H1 (cell line): ENCODE results near the gene SH3BP2. TPM values are rescaled to one million over a fixed set of nuclear protein-coding genes. Genes with fewer than 3 reads are reported as not detected.

ENCODE experiments used
- CTCF ChIA-PET: fragments of 300-600 bp; sonication (Branson Sonifier 250); formaldehyde crosslinking; loops from one replicate; lab custom pipeline; 2021; ENCODE audit not compliant: partially characterized antibody; lab: Charles Lee
- POLR2A ChIA-PET: fragments of 300-600 bp; sonication (Branson Sonifier 250); formaldehyde crosslinking; loops from one replicate; lab custom pipeline; 2021; ENCODE audit warnings: inconsistent platforms; ENCODE audit not compliant: partially characterized antibody; lab: Charles Lee
- DNase-seq, 2 experiments: peaks; one replicate each; pipeline versions ENCODE4 v3.0.0 to v3.0.0-alpha.2; 2010 to 2022; ENCODE audit warnings: low spot score in 2 of 2, low read depth in 1 of 2, mixed read lengths in 1 of 2
- FAIRE-seq: peaks from 2 replicates; lab custom pipeline; 2011; peaks lifted over from hg19 to GRCh38; lab: Jason Lieb, UNC
- H2AFZ ChIP-seq: 2 replicates; pipeline ENCODE4 v1.8.1; 2012; ENCODE audit warnings: low read length, inconsistent platforms
- H2AK5ac ChIP-seq: 2 replicates; pipeline ENCODE4 v1.6.1; 2013; ENCODE audit warnings: low read depth, low read length
- H2BK120ac ChIP-seq: replicated peaks from 2 replicates; pipeline ENCODE3; 2013; ENCODE audit warnings: low read depth, low read length, inconsistent platforms
- H2BK12ac ChIP-seq: 2 replicates; pipeline ENCODE4 v1.6.1; 2013; ENCODE audit warnings: low read depth, low read length
- H2BK15ac ChIP-seq: 2 replicates; pipeline ENCODE4 v1.6.1; 2013; ENCODE audit warnings: low read length
- H2BK20ac ChIP-seq: 2 replicates; pipeline ENCODE4 v1.6.1; 2013; ENCODE audit warnings: low read length
- H2BK5ac ChIP-seq: 2 replicates; pipeline ENCODE4 v1.6.1; 2013; ENCODE audit warnings: low read depth, low read length
- H3K14ac ChIP-seq: 2 replicates; pipeline ENCODE4 v1.6.1; 2013; ENCODE audit warnings: inconsistent platforms; ENCODE audit not compliant: insufficient read length
- H3K18ac ChIP-seq: 2 replicates; pipeline ENCODE4 v1.6.1; 2013; ENCODE audit warnings: low read length; ENCODE audit errors: extremely low read depth
- H3K23ac ChIP-seq: 2 replicates; pipeline ENCODE4 v1.6.1; 2013; ENCODE audit warnings: inconsistent platforms; ENCODE audit not compliant: insufficient read length
- H3K23me2 ChIP-seq: 2 replicates; pipeline ENCODE4 v1.6.1; 2013; ENCODE audit warnings: low read depth, low read length
- H3K27ac ChIP-seq: 2 replicates; pipeline ENCODE4 v1.6.1; 2011; ENCODE audit warnings: low read depth, low read length, inconsistent platforms
- H3K27me3 ChIP-seq, 4 experiments: replicated peaks in 1 of 4; 1 replicate in 1 of 4; 2 replicates in 3 of 4; pipeline versions ENCODE4 v1.6.1 to v1.8.1; 2011 to 2013; ENCODE audit warnings: low read length in 3 of 4, mild to moderate bottlenecking in 3 of 4, inconsistent platforms in 2 of 4, mixed read lengths in 2 of 4, moderate library complexity in 1 of 4; ENCODE audit not compliant: control insufficient read depth in 3 of 4, insufficient read depth in 3 of 4; ENCODE audit errors: extremely low read depth in 1 of 4
- H3K36me3 ChIP-seq, 4 experiments: 2 replicates each; pipeline versions ENCODE4 v1.6.1 to v1.8.1; 2011 to 2013; ENCODE audit warnings: mild to moderate bottlenecking in 4 of 4, low read length in 3 of 4, moderate library complexity in 2 of 4, control low read depth in 1 of 4, inconsistent platforms in 1 of 4; ENCODE audit not compliant: insufficient read depth in 4 of 4, control insufficient read depth in 2 of 4
- H3K4ac ChIP-seq: replicated peaks from 2 replicates; pipeline ENCODE3; 2013; ENCODE audit warnings: low read length, low read depth, mixed read lengths, inconsistent platforms; ENCODE audit not compliant: insufficient read length
- H3K4me1 ChIP-seq, 4 experiments: replicated peaks in 1 of 4; 1 replicate in 1 of 4; 2 replicates in 3 of 4; pipeline versions ENCODE4 v1.6.1 to v1.8.1; 2011 to 2013; ENCODE audit warnings: low read length in 3 of 4, inconsistent platforms in 2 of 4, mixed read lengths in 1 of 4; ENCODE audit not compliant: insufficient read depth in 4 of 4, control insufficient read depth in 3 of 4
- H3K4me2 ChIP-seq, 2 experiments: 2 replicates each; pipeline versions ENCODE4 v1.6.1 to v1.8.1; 2011 to 2013; ENCODE audit warnings: low read depth in 2 of 2, low read length in 2 of 2, control low read depth in 1 of 2, inconsistent platforms in 1 of 2, mild to moderate bottlenecking in 1 of 2; ENCODE audit not compliant: insufficient read depth in 1 of 2
- H3K4me3 ChIP-seq, 4 experiments: fragments of 200-600, 300-600 bp in 1 of 4; sonication (generic), shearing (Covaris generic), sonication (Bioruptor Twin) in 1 of 4; 2 replicates each; pipeline versions ENCODE4 v1.5.1 to v1.8.1; 2011 to 2016; ENCODE audit warnings: low read length in 4 of 4, low read depth in 3 of 4, control low read depth in 2 of 4, inconsistent platforms in 2 of 4, mild to moderate bottlenecking in 2 of 4, mixed read lengths in 1 of 4, moderate library complexity in 1 of 4; ENCODE audit not compliant: insufficient read depth in 2 of 4; ENCODE audit errors: extremely low read depth in 1 of 4
- H3K56ac ChIP-seq: replicated peaks from 2 replicates; pipeline ENCODE3; 2013; ENCODE audit warnings: low read depth, mild to moderate bottlenecking, mixed read lengths, low read length, inconsistent platforms; ENCODE audit not compliant: insufficient read length
- H3K79me1 ChIP-seq: 2 replicates; pipeline ENCODE4 v1.6.1; 2013; ENCODE audit warnings: low read depth, low read length, control low read depth
- H3K79me2 ChIP-seq, 2 experiments: 2 replicates each; pipeline versions ENCODE4 v1.6.1 to v1.8.1; 2012 to 2013; ENCODE audit warnings: low read length in 2 of 2, mild to moderate bottlenecking in 2 of 2, inconsistent platforms in 1 of 2; ENCODE audit not compliant: insufficient read depth in 2 of 2, control insufficient read depth in 1 of 2
- H3K9ac ChIP-seq, 4 experiments: replicated peaks in 1 of 4; 1 replicate in 1 of 4; 2 replicates in 3 of 4; pipeline versions ENCODE4 v1.6.1 to v1.8.1; 2011 to 2013; ENCODE audit warnings: low read depth in 3 of 4, low read length in 3 of 4, control low read depth in 2 of 4, mild to moderate bottlenecking in 2 of 4, moderate library complexity in 2 of 4, inconsistent platforms in 1 of 4; ENCODE audit errors: extremely low read depth in 1 of 4
- H3K9me3 ChIP-seq, 2 experiments: 2 replicates each; pipeline versions ENCODE4 v1.6.1 to v1.8.1; 2012 to 2013; ENCODE audit warnings: mild to moderate bottlenecking in 2 of 2, moderate library complexity in 2 of 2, control low read depth in 1 of 2, inconsistent platforms in 1 of 2, low read depth in 1 of 2, low read length in 1 of 2, mixed read lengths in 1 of 2; ENCODE audit not compliant: insufficient read depth in 2 of 2
- H4K20me1 ChIP-seq, 2 experiments: replicated peaks in 1 of 2; 2 replicates each; pipeline versions ENCODE3 to v1.8.1; 2011 to 2013; ENCODE audit warnings: inconsistent platforms in 2 of 2, low read length in 2 of 2, mild to moderate bottlenecking in 1 of 2; ENCODE audit not compliant: insufficient read depth in 2 of 2, control insufficient read depth in 1 of 2
- H4K5ac ChIP-seq: 2 replicates; pipeline ENCODE4 v1.6.1; 2013; ENCODE audit warnings: low read length, low read depth, mixed read lengths, inconsistent platforms; ENCODE audit not compliant: insufficient read length
- H4K8ac ChIP-seq: 2 replicates; pipeline ENCODE4 v1.8.0; 2013; ENCODE audit warnings: mild to moderate bottlenecking, moderate library complexity, low read length, inconsistent platforms; ENCODE audit not compliant: insufficient read depth; ENCODE audit errors: extremely low read depth
- H4K91ac ChIP-seq: replicated peaks from 2 replicates; pipeline ENCODE3; 2013; ENCODE audit warnings: low read length, mixed read lengths, inconsistent platforms; ENCODE audit not compliant: insufficient read length
- ATF3 ChIP-seq: IDR thresholded peaks from 2 replicates; pipeline ENCODE4 v1.6.1; 2011; ENCODE audit warnings: low read depth, mild to moderate bottlenecking, low read length; ENCODE audit not compliant: insufficient read depth
- CEBPB ChIP-seq: IDR thresholded peaks from 2 replicates; pipeline ENCODE4 v1.6.1; 2012; ENCODE audit warnings: low read depth, low read length
- MAFK ChIP-seq: IDR thresholded peaks from 2 replicates; pipeline ENCODE4 v1.6.1; 2012; ENCODE audit warnings: low read depth, mild to moderate bottlenecking, improper control_type of control experiment, low read length
- POLR2A ChIP-seq, 2 experiments: IDR thresholded peaks; 1 replicate in 1 of 2; 2 replicates in 1 of 2; pipeline ENCODE4 v1.6.1; 2011; ENCODE audit warnings: low read depth in 2 of 2, low read length in 2 of 2, mild to moderate bottlenecking in 2 of 2; ENCODE audit errors: control extremely low read depth in 1 of 2
- RNF2 ChIP-seq: fragments of 200-900, 300-1000 bp; sonication (generic); IDR thresholded peaks from 2 replicates; pipeline ENCODE4 v1.7.1; 2016; ENCODE audit warnings: borderline replicate concordance, low read depth, mild to moderate bottlenecking, antibody characterized with exemption, low read length; ENCODE audit not compliant: poor library complexity, severe bottlenecking; ENCODE audit errors: missing control alignments
- SAP30 ChIP-seq: fragments of 300-600 bp; sonication (generic); IDR thresholded peaks from 2 replicates; pipeline ENCODE4 v1.7.1; 2012; ENCODE audit warnings: low read length, moderate library complexity, mild to moderate bottlenecking, inconsistent platforms; ENCODE audit not compliant: insufficient read depth, insufficient replicate concordance
- SP1 ChIP-seq: IDR thresholded peaks from 2 replicates; pipeline ENCODE4 v1.6.1; 2011; ENCODE audit warnings: low read depth, low read length
- SRF ChIP-seq: IDR thresholded peaks from 2 replicates; pipeline ENCODE4 v1.6.1; 2011; ENCODE audit warnings: mild to moderate bottlenecking, low read depth, low read length, moderate library complexity
- TAF7 ChIP-seq: optimal IDR thresholded peaks from 2 replicates; pipeline ENCODE3; 2011; ENCODE audit warnings: low read depth, mild to moderate bottlenecking, inconsistent platforms, low read length, moderate library complexity, borderline replicate concordance
- TCF12 ChIP-seq: IDR thresholded peaks from 2 replicates; pipeline ENCODE4 v1.6.1; 2011; ENCODE audit warnings: low read depth, mild to moderate bottlenecking, low read length
- WGBS, 2 experiments: shearing (Covaris generic) in 1 of 2; methylation state at CpG; one replicate each; pipeline versions ENCODE4 v1.1.6 to v1.1.7; 2013 to 2015; ENCODE audit warnings: low lambda C conversion rate in 2 of 2, mixed read lengths in 2 of 2, inconsistent platforms in 1 of 2, low coverage in 1 of 2, missing lambda C conversion rate in 1 of 2; ENCODE audit not compliant: insufficient replicate concordance in 2 of 2, insufficient coverage in 1 of 2, insufficient read length in 1 of 2; ENCODE audit errors: extremely low coverage in 1 of 2, missing lambda C conversion rate in 1 of 2; 5-methylcytosine and 5-hydroxymethylcytosine counted together
- polyA plus RNA-seq, 7 experiments: library from polyadenylated mRNA; depleted of rRNA in 3 of 7; stranded (reverse) in 5 of 7; unstranded in 2 of 7; fragments of >200 nt in 5 of 7; fragments of 200-250 nt in 2 of 7; gene quantifications; 1 replicate in 5 of 7; 2 replicates in 1 of 7; 4 replicates in 1 of 7; pipeline versions ENCODE4 v1.2.1 to v1.2.3, GENCODE V29; 2011 to 2013; ENCODE audit warnings: missing spikeins in 2 of 7, mixed read lengths in 2 of 7
- total RNA-seq: library from RNA; stranded (reverse); fragmentation: NEBNext Ultra II Directional; extraction: Animal tissue kit (Norgen Biotek cat#: 25700); gene quantifications from 2 replicates; pipeline ENCODE4 v1.2.1, GENCODE V29; 2021

The SH3BP2 gene
- total and polyA plus RNA-seq, 2 of the 8 experiments (the other 6 are each of a cell fraction or from before 2014, with no cell fraction given) = 27.4 to 31.4 TPM

DNA sequence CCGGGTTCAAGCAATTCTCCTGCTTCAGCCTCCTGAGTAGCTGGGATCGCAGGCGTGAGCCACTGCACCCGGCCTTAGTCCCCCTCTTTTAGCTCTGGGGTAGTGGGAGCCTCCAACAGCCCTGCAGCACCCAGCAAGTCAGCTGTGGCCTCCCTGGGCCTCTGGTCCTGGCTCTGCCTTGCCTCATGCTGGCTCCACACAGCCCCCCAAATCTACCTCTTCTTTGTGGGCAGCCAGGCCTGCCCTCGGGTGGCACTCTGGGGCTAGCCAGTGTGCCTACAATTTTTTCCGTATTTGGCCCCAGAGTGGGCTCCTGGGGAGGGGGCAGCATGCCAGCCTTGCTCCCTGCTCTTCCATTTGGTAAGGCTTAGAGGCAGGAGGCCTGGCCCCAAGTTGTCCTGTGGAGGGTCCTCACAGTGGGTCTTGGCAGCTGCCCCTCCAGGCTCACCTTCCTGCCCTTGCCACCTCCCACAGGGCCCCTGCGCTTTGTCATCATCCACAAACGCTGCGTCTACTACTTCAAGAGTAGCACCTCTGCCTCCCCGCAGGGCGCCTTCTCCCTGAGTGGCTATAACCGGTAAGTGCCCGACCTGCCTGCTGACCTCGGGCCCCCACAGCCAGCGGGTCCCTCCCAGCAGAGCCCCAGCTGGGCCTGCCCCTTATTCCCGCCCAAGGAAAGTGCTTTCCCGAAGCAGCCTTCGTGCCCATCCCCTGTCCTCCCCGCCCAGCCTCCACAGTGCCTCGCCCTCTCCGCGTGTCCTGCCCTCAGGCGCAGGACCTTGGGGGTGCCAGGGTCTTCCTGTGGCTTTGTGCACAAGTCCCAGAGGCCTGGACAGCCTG is 29.8 kb downstream of the SH3BP2 start:
- no peak overlapping the region for H2AFZ ChIP-seq
- no peak overlapping the region for H3K14ac ChIP-seq
- no peak overlapping the region for H3K4ac ChIP-seq
- H3K9ac ChIP-seq = no peak overlapping the region
- no peak overlapping the region for H4K91ac ChIP-seq
- no peak overlapping the region for H2BK20ac ChIP-seq
- H2BK5ac ChIP-seq = no peak overlapping the region
- H3K9me3 ChIP-seq = no peaks in the 10 kb centered on the region
- peaks cover 2% of the 10 kb centered on the region; the same call in 1 of the 2 replicates for H3K23me2 ChIP-seq
- POLR2A ChIA-PET = interaction anchor here (0.5 to 6.0 kb wide), 9 partner anchors 8 to 54 kb away, joined by 3 to 75 read pairs (median 3); partner anchors contain the start of gene SH3BP2
- no peak overlapping the region for H3K4me2 ChIP-seq
- H2BK12ac ChIP-seq = no peak overlapping the region
- no peaks in the 10 kb centered on the region for H3K27me3 ChIP-seq
- no peak overlapping the region for H4K8ac ChIP-seq
- peaks cover 11% of the 10 kb centered on the region for H3K79me1 ChIP-seq
- no peak for FAIRE-seq
- H3K79me2 ChIP-seq = peaks cover 0 to 9% of the 10 kb centered on the region in 2 experiments; a peak in 1 of 4 replicates
- H3K4me1 ChIP-seq = peaks cover 0 to 9% (median 6%) of the 10 kb centered on the region in 4 experiments; a peak in 5 of 7 replicates
- H3K23ac ChIP-seq = no peak overlapping the region
- no peak overlapping the region for H2BK120ac ChIP-seq
- WGBS, 2 experiments = 90% methylated on average over 23 of the region's 23 CpGs; no CpG with 5 or more reads in 1 of the 2 experiments
- peaks cover 0 to 39% (median 32%) of the 10 kb centered on the region in 4 experiments; a peak in 7 of 8 replicates for H3K36me3 ChIP-seq
- H3K18ac ChIP-seq = no peak overlapping the region
- H2BK15ac ChIP-seq = no peak overlapping the region
- no peak overlapping the region for H3K4me3 ChIP-seq
- no peak overlapping the region for H2AK5ac ChIP-seq
- H4K20me1 ChIP-seq = peaks cover 0 to 23% of the 10 kb centered on the region in 2 experiments
- H3K27ac ChIP-seq = no peak overlapping the region
- CTCF ChIA-PET = interaction anchor here (1.0 to 2.4 kb wide), 2 partner anchors 26 to 59 kb away, joined by 3 to 10 read pairs; no protein-coding TSS in a partner anchor
- H3K56ac ChIP-seq = no peak overlapping the region
- no peak for DNase-seq
- no peak overlapping the region for H4K5ac ChIP-seq
- TF ChIP-seq CEBPB (no peak), TAF7 (no peak), SAP30 (no peak), ATF3 (no peak), TCF12 (no peak), SRF (no peak), SP1 (no peak), POLR2A (IDR thresholded peaks at IDR 0.05; ENCODE audit: control extremely low read depth in 1 of 2, low read depth in 2 of 2, low read length in 2 of 2) (no peak), RNF2 (no peak), MAFK (no peak)
